ENCODE data around the gene MOXD1. TPM values are rescaled to one million over a fixed set of nuclear protein-coding genes. Genes with fewer than 3 reads are reported as not detected.

Gene MOXD1
- total and polyA plus RNA-seq, 4 donors = 0.25 to 1.2 (median 1.0) TPM; not detected in 1

- no peak for DNase-seq
- Histone ChIP-seq H3K4me1 (ENCODE audit: control insufficient read depth in 1 of 2, insufficient read depth in 2 of 2, low read length in 2 of 2) (no peaks in the 10 kb centered on the region), H3K27ac (ENCODE audit: low read depth in 1 of 2, low read length in 2 of 2) (no peak overlapping the region), H3K4me3 (ENCODE audit: low read length in 2 of 2) (no peak overlapping the region), H3K9me3 (ENCODE audit: control insufficient read depth, low read length) (no peaks in the 10 kb centered on the region), H3K27me3 (ENCODE audit: control insufficient read depth in 1 of 2, insufficient read depth in 2 of 2, low read length in 1 of 2) (no peaks in the 10 kb centered on the region), H3K36me3 (ENCODE audit: control insufficient read depth in 1 of 2, insufficient read depth in 2 of 2, low read length in 1 of 2) (no peaks in the 10 kb centered on the region)
- WGBS, 2 donors = 79 to 80% methylated on average over 7 of the region's 7 CpGs
- intact Hi-C loops (cut with DNase I) = no loop called here
- no peak for ATAC-seq (ENCODE audit: low FRiP score)
These were observed 32.3 kb downstream of the MOXD1 start for GRCh38 chr6:132368916-132369481.

GRCh38 chr6:132365281-132365907 lies 35.9 kb downstream of the MOXD1 start:
- WGBS, 2 donors = 41 to 50% methylated on average over 4 of the region's 4 CpGs
- ATAC-seq (ENCODE audit: low FRiP score) = no peak
- Histone ChIP-seq H3K4me3 (ENCODE audit: low read length in 2 of 2) (no peak overlapping the region), H3K36me3 (ENCODE audit: control insufficient read depth in 1 of 2, insufficient read depth in 2 of 2, low read length in 1 of 2) (no peaks in the 10 kb centered on the region), H3K9me3 (ENCODE audit: control insufficient read depth, low read length) (no peaks in the 10 kb centered on the region), H3K27ac (ENCODE audit: low read depth in 1 of 2, low read length in 2 of 2) (no peak overlapping the region), H3K27me3 (ENCODE audit: control insufficient read depth in 1 of 2, insufficient read depth in 2 of 2, low read length in 1 of 2) (no peaks in the 10 kb centered on the region), H3K4me1 (ENCODE audit: control insufficient read depth in 1 of 2, insufficient read depth in 2 of 2, low read length in 2 of 2) (no peaks in the 10 kb centered on the region)
- intact Hi-C loops (cut with DNase I) = no loop called here
- no peak for DNase-seq

GRCh38 chr6:132364306-132365074 lies 36.8 kb downstream of the MOXD1 start:
- no peaks in the 10 kb centered on the region for H3K36me3 ChIP-seq (ENCODE audit: control insufficient read depth in 1 of 2, insufficient read depth in 2 of 2, low read length in 1 of 2)

GRCh38 chr6:132362442-132363185 lies 38.7 kb downstream of the MOXD1 start:
- H3K9me3 ChIP-seq (ENCODE audit: control insufficient read depth, low read length) = no peaks in the 10 kb centered on the region
- no peaks in the 10 kb centered on the region for H3K27me3 ChIP-seq (ENCODE audit: control insufficient read depth in 1 of 2, insufficient read depth in 2 of 2, low read length in 1 of 2)
- intact Hi-C loops (cut with DNase I) = no loop called here
- no peak overlapping the region for H3K4me3 ChIP-seq (ENCODE audit: low read length in 2 of 2)
- no peaks in the 10 kb centered on the region for H3K4me1 ChIP-seq (ENCODE audit: control insufficient read depth in 1 of 2, insufficient read depth in 2 of 2, low read length in 2 of 2)
- no peak for DNase-seq
- 26 to 32% methylated on average over 6 of the region's 6 CpGs for WGBS, 2 donors
- H3K27ac ChIP-seq (ENCODE audit: low read depth in 1 of 2, low read length in 2 of 2) = no peak overlapping the region
- ATAC-seq (ENCODE audit: low FRiP score) = no peak
- H3K36me3 ChIP-seq (ENCODE audit: control insufficient read depth in 1 of 2, insufficient read depth in 2 of 2, low read length in 1 of 2) = no peaks in the 10 kb centered on the region

More at GRCh38 chr6:132364306-132365074, 36.8 kb downstream of the MOXD1 start:
- Histone ChIP-seq H3K4me3 (ENCODE audit: low read length in 2 of 2) (no peak overlapping the region), H3K27ac (ENCODE audit: low read depth in 1 of 2, low read length in 2 of 2) (no peak overlapping the region), H3K27me3 (ENCODE audit: control insufficient read depth in 1 of 2, insufficient read depth in 2 of 2, low read length in 1 of 2) (no peaks in the 10 kb centered on the region), H3K9me3 (ENCODE audit: control insufficient read depth, low read length) (no peaks in the 10 kb centered on the region), H3K4me1 (ENCODE audit: control insufficient read depth in 1 of 2, insufficient read depth in 2 of 2, low read length in 2 of 2) (no peaks in the 10 kb centered on the region)
- no peak for ATAC-seq (ENCODE audit: low FRiP score)
- intact Hi-C loops (cut with DNase I) = no loop called here
- no peak for DNase-seq
- 77 to 81% methylated on average over 5 of the region's 5 CpGs for WGBS, 2 donors

- DNase-seq (no peak), ATAC-seq (ENCODE audit: low FRiP score) (no peak)
- H3K4me3 ChIP-seq (ENCODE audit: low read length in 2 of 2) = no peak overlapping the region
- H3K9me3 ChIP-seq (ENCODE audit: control insufficient read depth, low read length) = no peaks in the 10 kb centered on the region
- no peaks in the 10 kb centered on the region for H3K27me3 ChIP-seq (ENCODE audit: control insufficient read depth in 1 of 2, insufficient read depth in 2 of 2, low read length in 1 of 2)
- no peaks in the 10 kb centered on the region for H3K4me1 ChIP-seq (ENCODE audit: control insufficient read depth in 1 of 2, insufficient read depth in 2 of 2, low read length in 2 of 2)
- H3K27ac ChIP-seq (ENCODE audit: low read depth in 1 of 2, low read length in 2 of 2) = no peak overlapping the region
- 86 to 92% methylated on average over 1 of the region's 1 CpG for WGBS, 2 donors
- intact Hi-C loops (cut with DNase I) = no loop called here
- H3K36me3 ChIP-seq (ENCODE audit: control insufficient read depth in 1 of 2, insufficient read depth in 2 of 2, low read length in 1 of 2) = no peaks in the 10 kb centered on the region
These were observed 40.2 kb downstream of the MOXD1 start for GRCh38 chr6:132361101-132361500.

- no peak for ATAC-seq (ENCODE audit: low FRiP score)
- Histone ChIP-seq H3K27ac (ENCODE audit: low read depth in 1 of 2, low read length in 2 of 2) (no peak overlapping the region), H3K27me3 (ENCODE audit: control insufficient read depth in 1 of 2, insufficient read depth in 2 of 2, low read length in 1 of 2) (no peaks in the 10 kb centered on the region), H3K4me1 (ENCODE audit: control insufficient read depth in 1 of 2, insufficient read depth in 2 of 2, low read length in 2 of 2) (no peaks in the 10 kb centered on the region), H3K9me3 (ENCODE audit: control insufficient read depth, low read length) (no peaks in the 10 kb centered on the region), H3K4me3 (ENCODE audit: low read length in 2 of 2) (no peak overlapping the region), H3K36me3 (ENCODE audit: control insufficient read depth in 1 of 2, insufficient read depth in 2 of 2, low read length in 1 of 2) (no peaks in the 10 kb centered on the region)
- 51 to 54% methylated on average over 2 of the region's 2 CpGs for WGBS, 2 donors
- intact Hi-C loops (cut with DNase I) = no loop called here
- DNase-seq = no peak
These were observed 41.4 kb downstream of the MOXD1 start for GRCh38 chr6:132359886-132360285.

GRCh38 chr6:132357120-132357519 lies 44.2 kb downstream of the MOXD1 start:
- ATAC-seq (ENCODE audit: low FRiP score) (no peak), DNase-seq (no peak)
- intact Hi-C loops (cut with DNase I) = no loop called here
- no peak overlapping the region for H3K4me3 ChIP-seq (ENCODE audit: low read length in 2 of 2)
- no peaks in the 10 kb centered on the region for H3K4me1 ChIP-seq (ENCODE audit: control insufficient read depth in 1 of 2, insufficient read depth in 2 of 2, low read length in 2 of 2)
- H3K27me3 ChIP-seq (ENCODE audit: control insufficient read depth in 1 of 2, insufficient read depth in 2 of 2, low read length in 1 of 2) = no peaks in the 10 kb centered on the region
- H3K36me3 ChIP-seq (ENCODE audit: control insufficient read depth in 1 of 2, insufficient read depth in 2 of 2, low read length in 1 of 2) = no peaks in the 10 kb centered on the region
- no peaks in the 10 kb centered on the region for H3K9me3 ChIP-seq (ENCODE audit: control insufficient read depth, low read length)
- H3K27ac ChIP-seq (ENCODE audit: low read depth in 1 of 2, low read length in 2 of 2) = no peak overlapping the region

GRCh38 chr6:132354517-132355167 lies 46.6 kb downstream of the MOXD1 start:
- 76 to 84% methylated on average over 7 of the region's 7 CpGs for WGBS, 2 donors
- Histone ChIP-seq H3K4me3 (ENCODE audit: low read length in 2 of 2) (no peak overlapping the region), H3K36me3 (ENCODE audit: control insufficient read depth in 1 of 2, insufficient read depth in 2 of 2, low read length in 1 of 2) (no peaks in the 10 kb centered on the region), H3K9me3 (ENCODE audit: control insufficient read depth, low read length) (no peaks in the 10 kb centered on the region), H3K4me1 (ENCODE audit: control insufficient read depth in 1 of 2, insufficient read depth in 2 of 2, low read length in 2 of 2) (no peaks in the 10 kb centered on the region), H3K27me3 (ENCODE audit: control insufficient read depth in 1 of 2, insufficient read depth in 2 of 2, low read length in 1 of 2) (no peaks in the 10 kb centered on the region), H3K27ac (ENCODE audit: low read depth in 1 of 2, low read length in 2 of 2) (no peak overlapping the region)
- intact Hi-C loops (cut with DNase I) = no loop called here
- DNase-seq (no peak), ATAC-seq (ENCODE audit: low FRiP score) (no peak)

Data from aorta (tissue), 5 donors.